ENCODE measurements around the gene CEP131.

DNA sequence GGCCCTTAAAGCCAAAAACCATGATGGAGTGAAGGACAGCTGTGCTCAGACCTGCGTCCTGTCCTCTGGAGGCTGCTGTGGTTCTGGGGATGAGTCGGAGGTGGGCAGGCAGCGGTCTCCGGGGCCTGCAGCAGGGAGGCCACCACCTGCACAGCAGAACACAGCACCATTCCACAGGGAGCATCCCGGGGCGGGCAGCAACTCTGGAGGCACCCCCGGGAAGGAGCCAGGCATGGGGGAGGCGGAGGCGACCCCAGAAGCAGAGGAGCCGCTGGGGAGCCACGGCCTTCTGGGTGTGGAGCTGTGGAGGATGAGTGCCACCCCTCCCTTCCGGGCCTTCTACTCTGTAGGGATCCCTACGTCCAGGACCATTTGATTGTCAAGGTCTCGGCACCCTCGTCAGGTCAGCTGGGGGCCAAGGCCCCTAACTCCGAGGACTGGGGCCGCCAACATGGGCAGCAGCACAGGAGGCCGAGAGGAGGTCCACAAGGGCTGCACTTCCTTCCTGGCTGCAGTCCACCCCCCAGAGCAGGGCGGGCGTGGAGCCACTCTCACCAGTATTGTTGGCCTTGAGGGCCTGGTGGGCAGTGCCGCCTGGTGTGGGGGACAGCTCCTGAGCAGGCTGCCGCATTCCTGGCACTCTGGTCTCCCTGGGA is 23.8 kb downstream of the CEP131 start:
- TF ChIP-seq, protein P1, sequence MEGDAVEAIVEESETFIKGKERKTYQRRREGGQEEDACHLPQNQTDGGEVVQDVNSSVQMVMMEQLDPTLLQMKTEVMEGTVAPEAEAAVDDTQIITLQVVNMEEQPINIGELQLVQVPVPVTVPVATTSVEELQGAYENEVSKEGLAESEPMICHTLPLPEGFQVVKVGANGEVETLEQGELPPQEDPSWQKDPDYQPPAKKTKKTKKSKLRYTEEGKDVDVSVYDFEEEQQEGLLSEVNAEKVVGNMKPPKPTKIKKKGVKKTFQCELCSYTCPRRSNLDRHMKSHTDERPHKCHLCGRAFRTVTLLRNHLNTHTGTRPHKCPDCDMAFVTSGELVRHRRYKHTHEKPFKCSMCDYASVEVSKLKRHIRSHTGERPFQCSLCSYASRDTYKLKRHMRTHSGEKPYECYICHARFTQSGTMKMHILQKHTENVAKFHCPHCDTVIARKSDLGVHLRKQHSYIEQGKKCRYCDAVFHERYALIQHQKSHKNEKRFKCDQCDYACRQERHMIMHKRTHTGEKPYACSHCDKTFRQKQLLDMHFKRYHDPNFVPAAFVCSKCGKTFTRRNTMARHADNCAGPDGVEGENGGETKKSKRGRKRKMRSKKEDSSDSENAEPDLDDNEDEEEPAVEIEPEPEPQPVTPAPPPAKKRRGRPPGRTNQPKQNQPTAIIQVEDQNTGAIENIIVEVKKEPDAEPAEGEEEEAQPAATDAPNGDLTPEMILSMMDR (IDR thresholded peaks at IDR 0.05) = no peak
- TF ChIP-seq POLR2AphosphoS5 (IDR thresholded peaks at IDR 0.05) = no peak

All from sigmoid colon (tissue), 4 donors.